Right lobe of liver (tissue), 4 donors: Measurements from ENCODE around the gene PDZRN4.

Experiments used
- CTCF ChIP-seq, 4 donors: fragments of 200-600 bp in 3 of 4; fragments of 450-650 bp in 1 of 4; IDR thresholded peaks; one replicate each; pipeline versions ENCODE4 v1.5.1 to v1.8.0; 2016 to 2022; ENCODE audit warnings: antibody characterized with exemption in 4 of 4, mild to moderate bottlenecking in 2 of 4
- POLR2A ChIP-seq: fragments of 450-650 bp; IDR thresholded peaks from one replicate; pipeline ENCODE4 v1.6.1; 2017; ENCODE audit warnings: antibody characterized with exemption, mild to moderate bottlenecking
- donor health status: DM: no; HTN: no; CAD: no.
- donor health status: DM: no; HTN: no; CAD: no.
- donor health status: DM: no; HTN: yes; CAD: no.

GRCh38 chr12:41512497-41512896, 324.4 kb downstream of the PDZRN4 start:
- no peak for TF ChIP-seq CTCF (IDR thresholded peaks at IDR 0.05)
- no peak for TF ChIP-seq POLR2A
